Neutrophil (primary cell): ENCODE data around the gene SH3D21.

Experiments used
- H3K27ac ChIP-seq: fragments of 200-600 bp; sonication (generic); 2 replicates; pipeline ENCODE4 v1.5.1; 2016; ENCODE audit warnings: mild to moderate bottlenecking, moderate library complexity
- H3K27me3 ChIP-seq: fragments of 200-600 bp; sonication (generic); 2 replicates; pipeline ENCODE4 v1.6.0; 2016; ENCODE audit warnings: mild to moderate bottlenecking
- H3K36me3 ChIP-seq: fragments of 200-600 bp; sonication (generic); 2 replicates; pipeline ENCODE4 v1.5.1; 2017
- H3K4me1 ChIP-seq, 2 experiments: fragments of 200-600 bp in 1 of 2; sonication (generic) in 1 of 2; 1 replicate in 1 of 2; 2 replicates in 1 of 2; pipeline versions ENCODE4 v1.5.1 to v1.6.1; 2013 to 2016; ENCODE audit warnings: low read depth in 1 of 2, low read length in 1 of 2, mild to moderate bottlenecking in 1 of 2, moderate library complexity in 1 of 2; ENCODE audit not compliant: control insufficient read depth in 1 of 2, insufficient read depth in 1 of 2
- H3K4me3 ChIP-seq, 2 experiments: fragments of 200-600 bp in 1 of 2; sonication (generic) in 1 of 2; 1 replicate in 1 of 2; 2 replicates in 1 of 2; pipeline ENCODE4 v1.5.1; 2013 to 2016; ENCODE audit warnings: low read depth in 1 of 2, low read length in 1 of 2, mild to moderate bottlenecking in 1 of 2, moderate library complexity in 1 of 2
- H3K9me3 ChIP-seq: fragments of 200-600 bp; sonication (generic); 2 replicates; pipeline ENCODE4 v1.5.1; 2016
- CTCF ChIP-seq: fragments of 200-600 bp; sonication (generic); IDR thresholded peaks from 2 replicates; pipeline ENCODE4 v1.5.1; 2016; ENCODE audit warnings: antibody characterized with exemption

SH3D21 gene

DNA sequence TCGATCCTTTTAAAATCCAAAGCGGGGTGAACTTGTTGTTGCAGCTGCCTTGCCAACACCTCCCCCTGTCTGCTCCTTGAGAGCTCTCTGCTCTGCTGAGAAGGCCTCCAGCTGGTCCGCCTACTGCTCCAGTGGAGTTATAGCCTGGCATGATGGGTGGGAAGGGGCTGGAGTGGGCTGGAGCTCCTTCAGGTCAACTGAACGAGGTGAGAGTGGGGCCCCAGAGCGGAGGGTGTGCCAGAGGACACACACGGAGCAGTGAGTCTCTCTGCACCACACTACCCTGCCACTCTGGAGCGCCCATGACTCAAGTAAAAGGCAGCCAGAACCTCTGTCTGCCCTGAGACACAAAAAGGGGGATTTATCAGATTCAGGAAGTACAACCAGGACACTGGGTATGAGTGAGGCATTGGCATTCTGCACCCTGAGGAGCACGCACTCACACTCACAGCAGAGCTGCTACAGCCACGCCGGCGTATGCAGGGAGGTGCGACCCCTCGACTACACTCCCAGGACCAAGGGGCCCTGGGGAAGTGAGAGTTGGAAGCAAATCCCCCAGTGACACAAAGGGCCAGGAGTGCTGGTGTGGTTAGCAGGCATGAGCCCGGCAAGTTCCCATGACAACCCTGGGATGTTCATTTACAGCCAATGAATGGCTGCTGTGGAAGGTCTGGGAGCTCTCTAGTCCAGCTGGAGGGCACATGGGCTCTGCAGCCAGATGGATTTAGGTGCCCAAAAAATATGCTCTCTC lies 45.2 kb downstream of the SH3D21 start:
- H3K9me3 ChIP-seq, result no peaks in the 10 kb centered on the region
- H3K27ac ChIP-seq, result peak overlapping the region; percentile 99
- no peaks in the 10 kb centered on the region for H3K27me3 ChIP-seq
- peaks cover 47 to 51% of the 10 kb centered on the region in 2 experiments for H3K4me1 ChIP-seq
- peak overlapping the region; percentile 26 to 50 for H3K4me3 ChIP-seq
- peaks cover 92% of the 10 kb centered on the region for H3K36me3 ChIP-seq
- no peak for TF ChIP-seq CTCF

GRCh38 chr1:36352125-36352909 lies 46.1 kb downstream of the SH3D21 start:
- Histone ChIP-seq H3K27ac (peak overlapping the region; percentile 99), H3K4me3 (no peak overlapping the region), H3K9me3 (no peaks in the 10 kb centered on the region), H3K36me3 (peaks cover 92% of the 10 kb centered on the region), H3K27me3 (no peaks in the 10 kb centered on the region), H3K4me1 (peaks cover 44 to 51% of the 10 kb centered on the region in 2 experiments)
- TF ChIP-seq CTCF, result no peak

GRCh38 chr1:36352910-36353878 lies 47.0 kb downstream of the SH3D21 start:
- Histone ChIP-seq H3K4me3 (no peak overlapping the region), H3K9me3 (no peaks in the 10 kb centered on the region), H3K4me1 (peaks cover 43 to 49% of the 10 kb centered on the region in 2 experiments), H3K27ac (peak overlapping the region; percentile 99), H3K36me3 (peaks cover 92% of the 10 kb centered on the region), H3K27me3 (no peaks in the 10 kb centered on the region)
- TF ChIP-seq CTCF, result no peak

DNA sequence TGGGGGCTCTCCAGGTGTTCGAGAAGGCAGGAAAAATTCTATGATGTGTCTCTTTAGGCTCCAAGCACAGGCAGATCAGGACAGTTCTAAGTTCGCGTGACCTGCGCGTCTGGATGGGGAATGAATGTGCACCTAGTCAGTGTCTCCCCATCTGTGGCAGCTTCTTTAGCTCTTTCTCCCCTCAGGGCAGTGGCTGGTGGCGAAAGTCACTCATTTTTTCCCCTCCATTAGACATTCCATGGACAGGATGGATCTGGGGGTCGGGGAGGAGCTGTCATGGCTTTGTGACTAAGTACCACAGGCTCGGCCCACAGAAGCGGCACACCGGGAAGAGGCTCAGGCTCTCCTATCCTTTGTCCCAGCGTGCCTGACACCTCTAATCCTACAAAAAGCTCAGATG lies 48.3 kb downstream of the SH3D21 start:
- Histone ChIP-seq H3K4me1 (peaks cover 43 to 49% of the 10 kb centered on the region in 2 experiments), H3K36me3 (peaks cover 96% of the 10 kb centered on the region), H3K27me3 (no peaks in the 10 kb centered on the region), H3K27ac (peak overlapping the region; percentile 70), H3K4me3 (no peak overlapping the region), H3K9me3 (no peaks in the 10 kb centered on the region)
- no peak for TF ChIP-seq CTCF

DNA sequence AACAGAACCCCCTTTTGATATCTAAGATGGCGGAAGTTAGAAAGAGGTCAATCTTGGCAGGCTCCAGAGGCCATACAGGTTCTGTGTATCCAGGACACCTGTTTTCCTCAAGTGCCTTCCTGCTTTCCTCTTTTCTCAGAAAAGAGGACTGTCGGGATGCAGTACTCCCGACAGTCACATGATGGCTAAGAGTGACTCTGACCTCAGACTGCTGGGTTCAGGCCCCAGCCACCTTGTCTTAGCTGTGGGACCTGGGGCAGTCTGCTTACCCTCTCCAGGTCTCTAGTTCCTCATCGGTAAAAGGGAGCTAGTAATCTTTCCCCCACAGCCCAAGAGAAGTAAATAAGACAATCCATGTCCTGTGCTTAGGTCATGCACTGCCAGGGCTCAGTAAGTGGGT lies 49.6 kb downstream of the SH3D21 start:
- Histone ChIP-seq H3K27me3 (no peaks in the 10 kb centered on the region), H3K36me3 (peaks cover 84% of the 10 kb centered on the region), H3K4me1 (peaks cover 43 to 49% of the 10 kb centered on the region in 2 experiments), H3K4me3 (no peak overlapping the region), H3K27ac (peak overlapping the region; percentile 70), H3K9me3 (no peaks in the 10 kb centered on the region)
- TF ChIP-seq CTCF, result no peak
